PFSK-1 (cell line): Measurements from ENCODE around the gene COA3.
A peak's percentile ranks its signal among the peaks of the same experiment; 100 is the strongest.

Experiments used
- FOXP2 ChIP-seq: optimal IDR thresholded peaks from 2 replicates; pipeline ENCODE3; 2011; ENCODE audit warnings: borderline replicate concordance, control low read depth, inconsistent platforms; ENCODE audit not compliant: insufficient read depth; ENCODE audit errors: extremely low read length, extremely low read depth
- POLR2AphosphoS5 ChIP-seq: IDR thresholded peaks from 2 replicates; pipeline ENCODE4 v1.6.1; 2012; ENCODE audit warnings: low read depth, mild to moderate bottlenecking, control low read depth, low read length, moderate library complexity
- SIN3A ChIP-seq: IDR thresholded peaks from 2 replicates; pipeline ENCODE4 v1.6.1; 2012; ENCODE audit warnings: mild to moderate bottlenecking, low read length, moderate library complexity, borderline replicate concordance; ENCODE audit not compliant: insufficient read depth
- TAF1 ChIP-seq: IDR thresholded peaks from 2 replicates; pipeline ENCODE4 v1.6.1; 2012; ENCODE audit warnings: low read length, control low read depth, borderline replicate concordance; ENCODE audit not compliant: insufficient read depth
- TF ChIP-seq, protein P1 (sequence below), 2 experiments: IDR thresholded peaks; 2 replicates each; pipeline versions ENCODE4 v1.6.1 to v1.8.0; 2011 to 2012; ENCODE audit warnings: low read depth in 2 of 2, low read length in 2 of 2, control low read depth in 1 of 2, inconsistent platforms in 1 of 2, mild to moderate bottlenecking in 1 of 2, moderate library complexity in 1 of 2; ENCODE audit not compliant: insufficient read depth in 1 of 2

GRCh38 chr17:42832934-42833766 lies 34.6 kb upstream of the COA3 start, which contains the start of gene PSME3:
- TF ChIP-seq FOXP2: peak; percentile 82
- TF ChIP-seq POLR2AphosphoS5: peak; percentile 99
- peak; percentile 97 for TF ChIP-seq TAF1
- TF ChIP-seq, protein P1, sequence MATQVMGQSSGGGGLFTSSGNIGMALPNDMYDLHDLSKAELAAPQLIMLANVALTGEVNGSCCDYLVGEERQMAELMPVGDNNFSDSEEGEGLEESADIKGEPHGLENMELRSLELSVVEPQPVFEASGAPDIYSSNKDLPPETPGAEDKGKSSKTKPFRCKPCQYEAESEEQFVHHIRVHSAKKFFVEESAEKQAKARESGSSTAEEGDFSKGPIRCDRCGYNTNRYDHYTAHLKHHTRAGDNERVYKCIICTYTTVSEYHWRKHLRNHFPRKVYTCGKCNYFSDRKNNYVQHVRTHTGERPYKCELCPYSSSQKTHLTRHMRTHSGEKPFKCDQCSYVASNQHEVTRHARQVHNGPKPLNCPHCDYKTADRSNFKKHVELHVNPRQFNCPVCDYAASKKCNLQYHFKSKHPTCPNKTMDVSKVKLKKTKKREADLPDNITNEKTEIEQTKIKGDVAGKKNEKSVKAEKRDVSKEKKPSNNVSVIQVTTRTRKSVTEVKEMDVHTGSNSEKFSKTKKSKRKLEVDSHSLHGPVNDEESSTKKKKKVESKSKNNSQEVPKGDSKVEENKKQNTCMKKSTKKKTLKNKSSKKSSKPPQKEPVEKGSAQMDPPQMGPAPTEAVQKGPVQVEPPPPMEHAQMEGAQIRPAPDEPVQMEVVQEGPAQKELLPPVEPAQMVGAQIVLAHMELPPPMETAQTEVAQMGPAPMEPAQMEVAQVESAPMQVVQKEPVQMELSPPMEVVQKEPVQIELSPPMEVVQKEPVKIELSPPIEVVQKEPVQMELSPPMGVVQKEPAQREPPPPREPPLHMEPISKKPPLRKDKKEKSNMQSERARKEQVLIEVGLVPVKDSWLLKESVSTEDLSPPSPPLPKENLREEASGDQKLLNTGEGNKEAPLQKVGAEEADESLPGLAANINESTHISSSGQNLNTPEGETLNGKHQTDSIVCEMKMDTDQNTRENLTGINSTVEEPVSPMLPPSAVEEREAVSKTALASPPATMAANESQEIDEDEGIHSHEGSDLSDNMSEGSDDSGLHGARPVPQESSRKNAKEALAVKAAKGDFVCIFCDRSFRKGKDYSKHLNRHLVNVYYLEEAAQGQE (IDR thresholded peaks at IDR 0.05; ENCODE audit: insufficient read depth in 1 of 2, low read depth in 2 of 2, low read length in 2 of 2): peak; percentile 47 to 65; a peak in 3 of 4 replicates
- peak; percentile 83; the same call in 1 of the 2 replicates for TF ChIP-seq SIN3A
